Smooth muscle cell (in vitro differentiated cells): Measurements from ENCODE around the gene ZNF608. TPM values are rescaled to one million over a fixed set of nuclear protein-coding genes. Genes with fewer than 3 reads are reported as not detected.

Source experiments
- DNase-seq: peaks from one replicate; lab custom pipeline; 2025; ENCODE audit not compliant: unreplicated experiment; lab: John Stamatoyannopoulos, UW
- H2AFZ ChIP-seq: fragments of 200-600 bp; sonication (generic); 2 replicates; pipeline ENCODE4 v1.6.0; 2016; ENCODE audit warnings: antibody characterized with exemption, low read depth, mild to moderate bottlenecking
- H3F3A ChIP-seq: fragments of 200-600 bp; sonication (generic); 2 replicates; pipeline ENCODE4 v1.6.0; 2017; ENCODE audit warnings: antibody characterized with exemption, low read depth
- H3K27ac ChIP-seq: fragments of 200-600 bp; sonication (generic); 2 replicates; pipeline ENCODE4 v1.5.1; 2016; ENCODE audit warnings: low read depth, mild to moderate bottlenecking
- H3K27me3 ChIP-seq: fragments of 200-600 bp; sonication (generic); 2 replicates; pipeline ENCODE4 v1.6.1; 2016; ENCODE audit warnings: low read depth, mild to moderate bottlenecking
- H3K36me3 ChIP-seq: fragments of 200-600 bp; sonication (generic); 2 replicates; pipeline ENCODE4 v1.5.1; 2016; ENCODE audit warnings: low read depth
- H3K4me1 ChIP-seq: fragments of 200-600 bp; sonication (generic); 2 replicates; pipeline ENCODE4 v1.5.1; 2016; ENCODE audit warnings: low read depth
- H3K4me2 ChIP-seq: fragments of 200-600 bp; sonication (generic); 2 replicates; pipeline ENCODE4 v1.6.0; 2016; ENCODE audit warnings: mild to moderate bottlenecking
- H3K4me3 ChIP-seq: fragments of 200-600 bp; sonication (generic); 2 replicates; pipeline ENCODE4 v1.5.1; 2016; ENCODE audit warnings: mild to moderate bottlenecking
- H3K79me2 ChIP-seq: fragments of 200-600 bp; sonication (generic); 2 replicates; pipeline ENCODE4 v1.6.0; 2016; ENCODE audit warnings: low read depth, mild to moderate bottlenecking
- H3K9ac ChIP-seq: fragments of 200-600 bp; sonication (generic); 2 replicates; pipeline ENCODE4 v1.6.0; 2016; ENCODE audit warnings: low read depth
- H3K9me3 ChIP-seq: fragments of 200-600 bp; sonication (generic); replicated peaks from 2 replicates; pipeline ENCODE4 v1.5.1; 2016; ENCODE audit warnings: low read depth
- H4K20me1 ChIP-seq: fragments of 200-600 bp; sonication (generic); 2 replicates; pipeline ENCODE4 v1.6.0; 2016; ENCODE audit warnings: low read depth
- CTCF ChIP-seq: fragments of 200-600 bp; sonication (generic); IDR thresholded peaks from 2 replicates; pipeline ENCODE4 v1.5.1; 2017; ENCODE audit warnings: borderline replicate concordance, mild to moderate bottlenecking, antibody characterized with exemption; ENCODE audit not compliant: insufficient read depth, poor library complexity, severe bottlenecking
- WGBS: methylation state at CpG from one replicate; pipeline ENCODE4 v1.1.7; 2016; ENCODE audit warnings: low lambda C conversion rate; 5-methylcytosine and 5-hydroxymethylcytosine counted together
- polyA plus RNA-seq: library from polyadenylated mRNA; unstranded; fragments of >200 nt; fragmentation: Nextera tagmentation; extraction: Ambion mirVana; gene quantifications from 2 replicates; pipeline ENCODE4 v1.2.1, GENCODE V29; 2016
- total RNA-seq: library from RNA; depleted of rRNA; stranded (reverse); fragments of >200 nt; gene quantifications from 2 replicates; pipeline ENCODE4 v1.2.3, GENCODE V29; 2014

The ZNF608 gene
- total and polyA plus RNA-seq, 2 experiments from 2014 or later = 15.4 to 33.1 TPM

DNA sequence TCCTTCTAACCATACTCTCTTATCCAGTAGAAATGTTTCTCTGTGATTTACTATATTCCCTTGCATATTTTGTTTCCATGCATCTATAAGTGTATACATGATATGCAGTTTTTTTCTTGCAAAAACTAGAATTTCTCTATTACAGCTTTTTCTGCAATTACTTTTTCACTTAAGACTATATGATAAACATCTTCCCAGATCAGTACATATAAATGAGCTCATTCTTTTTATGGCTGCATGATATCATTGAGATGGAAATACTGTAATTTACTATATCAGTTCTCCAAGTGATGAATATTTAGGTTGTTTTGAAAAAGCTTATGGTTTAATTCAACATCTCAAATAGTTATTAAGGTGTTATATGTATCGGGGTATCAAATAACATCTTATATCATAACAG, 18.1 kb upstream of the ZNF608 start:
- Histone ChIP-seq H3K79me2 (no peaks in the 10 kb centered on the region), H3K4me3 (no peak overlapping the region), H3F3A (no peaks in the 10 kb centered on the region), H3K9me3 (no peaks in the 10 kb centered on the region), H4K20me1 (no peaks in the 10 kb centered on the region), H3K36me3 (no peaks in the 10 kb centered on the region), H3K4me2 (no peak overlapping the region), H3K4me1 (peaks cover 9% of the 10 kb centered on the region), H3K27ac (no peak overlapping the region), H2AFZ (no peak overlapping the region), H3K27me3 (no peaks in the 10 kb centered on the region), H3K9ac (no peak overlapping the region)
- DNase-seq = no peak
- WGBS = 100% methylated on average over 1 of the region's 1 CpG
- TF ChIP-seq CTCF = no peak

DNA sequence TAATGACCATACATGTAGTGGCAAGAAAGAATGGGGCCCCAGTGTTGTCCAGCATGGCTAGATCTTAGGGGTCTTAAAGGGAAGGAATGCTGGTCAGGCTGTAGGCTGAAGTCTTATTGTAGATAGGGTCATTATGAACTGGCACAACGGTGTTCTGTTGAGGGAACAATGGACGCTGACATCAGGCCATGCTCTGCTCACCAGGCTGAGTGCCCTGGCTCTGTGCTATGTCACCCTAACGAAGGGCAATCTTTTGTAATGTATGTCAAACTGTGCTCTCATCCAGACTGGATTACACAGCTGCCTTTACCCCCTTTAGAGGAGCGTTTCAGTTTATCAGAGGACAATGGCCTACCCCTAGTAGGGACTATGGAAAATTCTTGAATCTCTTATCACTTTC, 14.6 kb upstream of the ZNF608 start:
- WGBS = 87% methylated on average over 4 of the region's 4 CpGs
- no peaks in the 10 kb centered on the region for H3K36me3 ChIP-seq
- no peak overlapping the region for H2AFZ ChIP-seq
- H3K27ac ChIP-seq = no peak overlapping the region
- H3K9ac ChIP-seq = no peak overlapping the region
- H3K9me3 ChIP-seq = no peaks in the 10 kb centered on the region
- H3F3A ChIP-seq = no peaks in the 10 kb centered on the region
- H4K20me1 ChIP-seq = no peaks in the 10 kb centered on the region
- no peak overlapping the region for H3K4me2 ChIP-seq
- DNase-seq = no peak
- H3K4me3 ChIP-seq = no peak overlapping the region
- no peaks in the 10 kb centered on the region for H3K79me2 ChIP-seq
- no peaks in the 10 kb centered on the region for H3K27me3 ChIP-seq
- TF ChIP-seq CTCF = no peak
- H3K4me1 ChIP-seq = peaks cover 9% of the 10 kb centered on the region

GRCh38 chr5:124760608-124761007, 14.2 kb upstream of the ZNF608 start:
- Histone ChIP-seq H3K9me3 (no peaks in the 10 kb centered on the region), H3K4me3 (no peak overlapping the region), H3K27ac (no peak overlapping the region), H3K36me3 (no peaks in the 10 kb centered on the region), H3K79me2 (no peaks in the 10 kb centered on the region), H3K4me1 (peaks cover 9% of the 10 kb centered on the region), H3K27me3 (no peaks in the 10 kb centered on the region), H3F3A (no peaks in the 10 kb centered on the region), H4K20me1 (no peaks in the 10 kb centered on the region), H3K4me2 (no peak overlapping the region), H3K9ac (no peak overlapping the region), H2AFZ (no peak overlapping the region)
- no peak for DNase-seq
- TF ChIP-seq CTCF = no peak

GRCh38 chr5:124755565-124755964, 9.1 kb upstream of the ZNF608 start:
- H3K4me2 ChIP-seq = no peak overlapping the region

More at GRCh38 chr5:124755565-124755964, 9.1 kb upstream of the ZNF608 start:
- Histone ChIP-seq H3K9ac (no peak overlapping the region), H3K4me1 (peaks cover 15% of the 10 kb centered on the region), H3K36me3 (no peaks in the 10 kb centered on the region), H3K4me3 (no peak overlapping the region), H3K79me2 (no peaks in the 10 kb centered on the region), H2AFZ (no peak overlapping the region), H4K20me1 (no peaks in the 10 kb centered on the region), H3F3A (no peaks in the 10 kb centered on the region), H3K9me3 (no peaks in the 10 kb centered on the region), H3K27me3 (no peaks in the 10 kb centered on the region), H3K27ac (no peak overlapping the region)
- 77% methylated on average over 3 of the region's 3 CpGs for WGBS
- no peak for TF ChIP-seq CTCF
- DNase-seq = no peak
